ENCODE data around the gene CELF6. TPM values are rescaled to one million over a fixed set of nuclear protein-coding genes. Genes with fewer than 3 reads are reported as not detected.

The CELF6 gene
- total RNA-seq, 4 donors from 2014 or later = 1.2 to 1.8 (median 1.5) TPM

DNA sequence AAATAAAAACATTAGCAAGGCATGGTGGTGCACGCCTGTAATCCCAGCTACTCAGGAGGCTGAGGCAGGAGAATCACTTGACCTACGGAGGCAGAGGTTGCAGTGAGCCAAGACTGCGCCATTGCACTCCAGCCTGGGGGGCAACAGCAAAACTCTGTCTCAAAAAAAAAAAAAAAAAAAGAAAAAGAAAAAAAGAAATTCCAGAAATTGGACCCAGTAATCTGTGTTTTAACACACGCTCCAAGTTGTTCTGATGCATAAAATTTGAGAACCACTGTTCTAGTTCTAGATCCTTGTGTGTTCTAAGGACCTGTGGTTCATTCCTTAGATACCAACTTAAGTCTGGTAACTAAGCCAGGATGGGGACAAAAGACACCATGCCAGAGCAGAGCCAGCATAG, 50.2 kb downstream of the CELF6 start:
- TF ChIP-seq, protein P1, sequence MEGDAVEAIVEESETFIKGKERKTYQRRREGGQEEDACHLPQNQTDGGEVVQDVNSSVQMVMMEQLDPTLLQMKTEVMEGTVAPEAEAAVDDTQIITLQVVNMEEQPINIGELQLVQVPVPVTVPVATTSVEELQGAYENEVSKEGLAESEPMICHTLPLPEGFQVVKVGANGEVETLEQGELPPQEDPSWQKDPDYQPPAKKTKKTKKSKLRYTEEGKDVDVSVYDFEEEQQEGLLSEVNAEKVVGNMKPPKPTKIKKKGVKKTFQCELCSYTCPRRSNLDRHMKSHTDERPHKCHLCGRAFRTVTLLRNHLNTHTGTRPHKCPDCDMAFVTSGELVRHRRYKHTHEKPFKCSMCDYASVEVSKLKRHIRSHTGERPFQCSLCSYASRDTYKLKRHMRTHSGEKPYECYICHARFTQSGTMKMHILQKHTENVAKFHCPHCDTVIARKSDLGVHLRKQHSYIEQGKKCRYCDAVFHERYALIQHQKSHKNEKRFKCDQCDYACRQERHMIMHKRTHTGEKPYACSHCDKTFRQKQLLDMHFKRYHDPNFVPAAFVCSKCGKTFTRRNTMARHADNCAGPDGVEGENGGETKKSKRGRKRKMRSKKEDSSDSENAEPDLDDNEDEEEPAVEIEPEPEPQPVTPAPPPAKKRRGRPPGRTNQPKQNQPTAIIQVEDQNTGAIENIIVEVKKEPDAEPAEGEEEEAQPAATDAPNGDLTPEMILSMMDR (IDR thresholded peaks at IDR 0.05) = no peak
- no peak for TF ChIP-seq POLR2A (IDR thresholded peaks at IDR 0.05)
- intact Hi-C loops (cut with DNase I; ENCODE audit: low total_unique reads) = loop anchor here (10.0 kb wide), 1 partner anchor 65 kb away; no protein-coding TSS in a partner anchor
- no peak for DNase-seq (ENCODE audit: low spot score in 2 of 2)
- H3K4me3 ChIP-seq (ENCODE audit: low read depth, poor library complexity, severe bottlenecking) = no peak overlapping the region
- WGBS, 2 donors = 87 to 95% methylated on average over 4 of the region's 4 CpGs

DNA sequence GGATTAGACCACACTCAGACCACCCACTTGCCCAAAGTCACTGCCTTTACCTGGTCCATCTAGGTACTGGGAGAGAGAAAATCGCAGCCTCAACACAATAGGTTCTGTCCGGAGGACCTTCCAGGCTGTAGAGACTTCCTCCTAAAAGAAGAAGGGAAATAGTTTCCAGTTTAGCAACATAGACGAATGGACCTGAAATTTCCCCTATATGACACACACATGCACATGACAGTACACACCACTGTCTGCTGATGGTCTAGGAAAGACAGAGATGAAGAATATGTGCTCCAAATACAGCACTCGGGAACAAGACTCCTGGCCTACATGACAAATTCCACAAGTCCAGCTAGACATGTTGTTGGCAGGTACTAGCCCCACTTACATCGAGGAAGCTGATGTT, 54.9 kb downstream of the CELF6 start:
- intact Hi-C loops (cut with DNase I; ENCODE audit: low total_unique reads) = no loop called here
- 94 to 96% methylated on average over 5 of the region's 5 CpGs for WGBS, 2 donors
- H3K4me3 ChIP-seq (ENCODE audit: low read depth, poor library complexity, severe bottlenecking) = no peak overlapping the region
- no peak for DNase-seq (ENCODE audit: low spot score in 2 of 2)
- no peak for TF ChIP-seq POLR2A (IDR thresholded peaks at IDR 0.05)
- TF ChIP-seq, protein P1 (IDR thresholded peaks at IDR 0.05) = no peak

DNA sequence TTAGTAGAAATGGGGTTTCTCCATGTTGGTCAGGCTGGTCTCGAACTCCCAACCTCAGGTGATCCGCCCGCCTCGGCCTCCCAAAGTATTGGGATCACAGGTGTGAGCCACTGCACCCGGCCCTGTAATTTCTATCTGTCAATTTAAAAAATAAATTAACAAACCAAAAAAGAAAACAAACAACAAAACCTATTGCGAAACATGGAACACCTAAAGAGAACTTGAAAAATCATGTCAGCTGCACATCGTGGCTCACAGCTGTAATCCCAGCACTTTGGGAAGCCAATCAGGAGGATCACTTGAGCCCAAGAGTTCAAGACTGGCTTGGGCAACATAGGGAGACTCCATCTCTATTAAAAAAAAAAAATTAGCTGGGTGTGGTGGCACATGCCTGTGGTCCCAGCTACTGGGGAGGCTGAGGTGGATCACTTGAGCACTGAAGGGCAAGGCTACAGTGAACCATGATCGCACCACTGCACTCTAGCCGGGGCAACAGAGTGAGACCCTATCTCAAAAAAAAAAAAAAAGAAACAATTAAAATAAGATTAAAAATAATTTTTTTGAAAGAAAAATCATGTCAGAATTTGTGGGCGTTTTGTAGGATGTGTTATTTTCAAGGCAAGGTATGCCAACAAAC, 67.2 kb downstream of the CELF6 start:
- intact Hi-C loops (cut with DNase I; ENCODE audit: low total_unique reads) = no loop called here
- DNase-seq (ENCODE audit: low spot score in 2 of 2) = no peak
- no peak overlapping the region for H3K4me3 ChIP-seq (ENCODE audit: low read depth, poor library complexity, severe bottlenecking)
- WGBS, 2 donors = 94 to 96% methylated on average over 10 of the region's 10 CpGs
- TF ChIP-seq, protein P1 (IDR thresholded peaks at IDR 0.05) = no peak
- no peak for TF ChIP-seq POLR2A (IDR thresholded peaks at IDR 0.05)

DNA sequence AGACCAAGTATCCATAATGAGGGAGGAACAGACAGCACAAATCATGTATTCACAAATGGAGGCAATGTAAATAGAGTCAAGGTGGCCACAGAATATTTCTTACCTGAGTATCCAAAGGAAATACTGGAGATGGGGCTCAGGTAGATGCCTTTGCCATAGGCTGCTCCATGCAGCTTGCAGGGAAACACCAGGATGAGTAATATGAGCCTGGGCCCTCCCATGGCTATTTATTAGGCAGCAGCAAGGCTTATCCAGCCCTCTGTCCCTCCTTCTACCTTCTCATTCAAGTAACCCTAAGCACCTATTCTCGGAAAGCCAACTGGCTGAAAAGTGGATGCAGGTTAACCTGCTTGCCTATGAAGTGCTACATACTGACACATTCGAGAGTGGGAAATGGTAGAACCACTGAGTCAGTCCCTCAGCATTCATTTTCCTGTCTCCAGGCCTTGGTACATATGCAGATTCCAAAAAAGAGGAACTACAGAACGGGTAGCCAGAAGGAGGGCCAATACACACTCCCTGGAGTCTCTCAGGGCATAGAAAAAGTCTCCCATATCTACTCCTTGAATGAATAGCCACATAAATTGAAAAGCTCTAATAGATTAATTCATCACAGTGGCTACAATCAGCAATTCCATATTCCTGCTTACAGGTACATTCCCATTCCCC, 70.7 kb downstream of the CELF6 start:
- WGBS, 2 donors = 72 to 93% methylated on average over 3 of the region's 3 CpGs
- no peak overlapping the region for H3K4me3 ChIP-seq (ENCODE audit: low read depth, poor library complexity, severe bottlenecking)
- DNase-seq (ENCODE audit: low spot score in 2 of 2) = no peak
- intact Hi-C loops (cut with DNase I; ENCODE audit: low total_unique reads) = no loop called here
- TF ChIP-seq POLR2A (IDR thresholded peaks at IDR 0.05) = no peak

DNA sequence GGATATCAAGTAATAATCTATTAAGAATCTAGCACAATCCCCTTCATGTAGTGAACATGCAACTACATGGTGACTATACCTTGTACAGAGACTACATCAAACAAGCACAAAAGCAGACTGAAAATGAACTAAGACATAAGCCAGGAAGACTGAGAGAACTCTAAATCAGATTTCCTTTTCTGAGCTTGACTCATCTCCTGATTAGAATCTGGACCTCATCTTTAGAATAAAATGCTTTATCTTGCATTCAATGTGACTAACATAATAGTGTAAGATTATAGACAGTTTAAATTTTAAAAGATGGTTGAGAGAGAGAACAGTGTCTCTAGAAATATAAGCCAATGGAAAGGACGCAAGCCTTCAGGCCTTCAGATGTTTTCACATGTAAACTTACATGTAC, 71.4 kb downstream of the CELF6 start:
- WGBS, 2 donors = 92 to 97% methylated on average over 1 of the region's 1 CpG
- TF ChIP-seq, protein P1 (IDR thresholded peaks at IDR 0.05) = no peak
- no peak for TF ChIP-seq POLR2A (IDR thresholded peaks at IDR 0.05)
- intact Hi-C loops (cut with DNase I; ENCODE audit: low total_unique reads) = no loop called here
- DNase-seq (ENCODE audit: low spot score in 2 of 2) = no peak
- no peak overlapping the region for H3K4me3 ChIP-seq (ENCODE audit: low read depth, poor library complexity, severe bottlenecking)

DNA sequence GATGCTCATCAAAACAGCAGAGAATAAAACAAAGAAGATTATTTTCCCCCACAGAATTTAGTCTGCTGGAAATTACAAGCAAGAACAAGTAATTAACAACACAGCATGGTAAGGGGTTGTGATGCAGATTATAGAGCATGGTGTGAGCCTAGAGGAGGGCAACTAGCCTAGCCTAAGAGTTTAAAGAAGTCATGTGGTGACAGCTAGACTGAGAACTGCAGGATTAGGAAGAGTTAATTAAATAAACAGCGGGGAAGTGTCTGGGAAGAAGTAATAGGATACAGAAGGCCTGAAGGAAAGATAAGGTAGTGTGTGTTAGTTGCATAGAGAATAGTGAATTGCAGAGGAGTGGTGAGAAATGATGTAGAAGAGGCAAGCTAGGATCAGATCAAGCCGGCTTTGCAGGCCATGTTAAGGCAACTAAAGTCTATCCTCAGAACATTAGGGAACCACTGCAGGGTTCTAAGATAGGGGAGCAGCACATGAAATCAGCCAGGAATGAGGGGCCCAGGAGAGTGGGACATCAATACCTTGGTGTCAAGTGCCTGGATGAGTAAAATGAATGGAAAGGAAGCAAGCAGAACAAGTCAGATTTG, 77.1 kb downstream of the CELF6 start:
- 73 to 74% methylated on average over 2 of the region's 2 CpGs for WGBS, 2 donors
- DNase-seq (ENCODE audit: low spot score in 2 of 2) = no peak
- no peak overlapping the region for H3K4me3 ChIP-seq (ENCODE audit: low read depth, poor library complexity, severe bottlenecking)
- TF ChIP-seq, protein P1 (IDR thresholded peaks at IDR 0.05) = no peak
- TF ChIP-seq POLR2A (IDR thresholded peaks at IDR 0.05) = no peak
- intact Hi-C loops (cut with DNase I; ENCODE audit: low total_unique reads) = no loop called here

Measured in lower leg skin (tissue), 4 donors.